Measurements from ENCODE around the gene PRR7.
"Not testable (repeated sequence)": the region's sequence is repeated elsewhere in the genome, so short reads cannot be mapped to it uniquely, and the experiment has no call there.

PRR7 gene

GRCh38 chr5:177478711-177479646 is 32.4 kb downstream of the PRR7 start:
- Histone ChIP-seq H3K9me3 (ENCODE audit: control insufficient read depth, low read length) (no peaks in the 10 kb centered on the region), H3K27me3 (replicated peaks; ENCODE audit: control insufficient read depth, insufficient read depth, low read length, poor library complexity, severe bottlenecking) (no peaks in the 10 kb centered on the region), H3K4me3 (ENCODE audit: insufficient read depth, low read depth, low read length, poor library complexity, severe bottlenecking) (no peak overlapping the region), H3K27ac (ENCODE audit: insufficient read depth, low read length, poor library complexity, severe bottlenecking) (no peak overlapping the region), H3K4me1 (ENCODE audit: control insufficient read depth, insufficient read depth, low read length, poor library complexity, severe bottlenecking) (no peaks in the 10 kb centered on the region), H3K36me3 (ENCODE audit: control insufficient read depth, insufficient read depth, low read length) (no peaks in the 10 kb centered on the region)
- DNase-seq, result no peak

DNA sequence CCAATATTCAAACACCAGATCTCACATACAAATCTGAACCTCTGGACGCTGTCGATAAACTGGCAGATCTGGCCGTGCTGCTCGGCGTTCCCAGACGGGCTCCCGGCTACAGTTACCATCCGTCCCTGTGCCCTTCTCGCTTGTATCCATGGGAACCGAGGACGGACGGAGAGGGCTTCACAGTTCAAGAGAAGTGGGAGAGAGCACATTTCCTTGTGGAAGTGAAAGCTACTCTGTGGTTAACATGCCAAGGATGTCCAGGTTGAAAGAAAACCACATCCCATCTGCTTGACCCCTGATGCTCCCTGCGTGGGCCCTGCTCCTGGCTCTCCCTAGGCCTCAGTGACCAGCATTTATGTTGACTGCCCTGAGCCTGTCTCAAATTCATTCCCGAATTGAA is 33.2 kb downstream of the PRR7 start:
- H3K4me3 ChIP-seq (ENCODE audit: insufficient read depth, low read depth, low read length, poor library complexity, severe bottlenecking), result no peak overlapping the region
- DNase-seq, result no peak
- H3K27ac ChIP-seq (ENCODE audit: insufficient read depth, low read length, poor library complexity, severe bottlenecking), result no peak overlapping the region
- no peaks in the 10 kb centered on the region for H3K4me1 ChIP-seq (ENCODE audit: control insufficient read depth, insufficient read depth, low read length, poor library complexity, severe bottlenecking)
- no peaks in the 10 kb centered on the region for H3K27me3 ChIP-seq (replicated peaks; ENCODE audit: control insufficient read depth, insufficient read depth, low read length, poor library complexity, severe bottlenecking)
- no peaks in the 10 kb centered on the region for H3K36me3 ChIP-seq (ENCODE audit: control insufficient read depth, insufficient read depth, low read length)
- no peaks in the 10 kb centered on the region for H3K9me3 ChIP-seq (ENCODE audit: control insufficient read depth, low read length)

GRCh38 chr5:177482359-177482795 is 35.8 kb downstream of the PRR7 start:
- H3K36me3 ChIP-seq (ENCODE audit: control insufficient read depth, insufficient read depth, low read length), result no peaks in the 10 kb centered on the region
- H3K4me1 ChIP-seq (ENCODE audit: control insufficient read depth, insufficient read depth, low read length, poor library complexity, severe bottlenecking), result no peaks in the 10 kb centered on the region

GRCh38 chr5:177483042-177483441 is 36.4 kb downstream of the PRR7 start:
- H3K4me1 ChIP-seq (ENCODE audit: control insufficient read depth, insufficient read depth, low read length, poor library complexity, severe bottlenecking), result no peaks in the 10 kb centered on the region
- no peak overlapping the region for H3K4me3 ChIP-seq (ENCODE audit: insufficient read depth, low read depth, low read length, poor library complexity, severe bottlenecking)
- no peak for DNase-seq
- no peaks in the 10 kb centered on the region for H3K9me3 ChIP-seq (ENCODE audit: control insufficient read depth, low read length)
- no peaks in the 10 kb centered on the region for H3K36me3 ChIP-seq (ENCODE audit: control insufficient read depth, insufficient read depth, low read length)
- H3K27ac ChIP-seq (ENCODE audit: insufficient read depth, low read length, poor library complexity, severe bottlenecking), result no peak overlapping the region
- no peaks in the 10 kb centered on the region for H3K27me3 ChIP-seq (replicated peaks; ENCODE audit: control insufficient read depth, insufficient read depth, low read length, poor library complexity, severe bottlenecking)

More at GRCh38 chr5:177482359-177482795, 35.8 kb downstream of the PRR7 start:
- no peak for DNase-seq
- Histone ChIP-seq H3K27ac (ENCODE audit: insufficient read depth, low read length, poor library complexity, severe bottlenecking) (no peak overlapping the region), H3K27me3 (replicated peaks; ENCODE audit: control insufficient read depth, insufficient read depth, low read length, poor library complexity, severe bottlenecking) (no peaks in the 10 kb centered on the region), H3K9me3 (ENCODE audit: control insufficient read depth, low read length) (no peaks in the 10 kb centered on the region), H3K4me3 (ENCODE audit: insufficient read depth, low read depth, low read length, poor library complexity, severe bottlenecking) (no peak overlapping the region)

- Histone ChIP-seq H3K4me3 (ENCODE audit: insufficient read depth, low read depth, low read length, poor library complexity, severe bottlenecking) (no peak overlapping the region), H3K4me1 (ENCODE audit: control insufficient read depth, insufficient read depth, low read length, poor library complexity, severe bottlenecking) (no peaks in the 10 kb centered on the region), H3K36me3 (ENCODE audit: control insufficient read depth, insufficient read depth, low read length) (no peaks in the 10 kb centered on the region), H3K27me3 (replicated peaks; ENCODE audit: control insufficient read depth, insufficient read depth, low read length, poor library complexity, severe bottlenecking) (no peaks in the 10 kb centered on the region), H3K9me3 (ENCODE audit: control insufficient read depth, low read length) (no peaks in the 10 kb centered on the region), H3K27ac (ENCODE audit: insufficient read depth, low read length, poor library complexity, severe bottlenecking) (no peak overlapping the region)
- DNase-seq, result no peak
These were observed 37.6 kb downstream of the PRR7 start for GRCh38 chr5:177483994-177484901.

- H3K4me1 ChIP-seq (ENCODE audit: control insufficient read depth, insufficient read depth, low read length, poor library complexity, severe bottlenecking), result no peaks in the 10 kb centered on the region
- no peak overlapping the region for H3K4me3 ChIP-seq (ENCODE audit: insufficient read depth, low read depth, low read length, poor library complexity, severe bottlenecking)
- no peaks in the 10 kb centered on the region for H3K27me3 ChIP-seq (replicated peaks; ENCODE audit: control insufficient read depth, insufficient read depth, low read length, poor library complexity, severe bottlenecking)
- H3K9me3 ChIP-seq (ENCODE audit: control insufficient read depth, low read length), result no peaks in the 10 kb centered on the region
- H3K27ac ChIP-seq (ENCODE audit: insufficient read depth, low read length, poor library complexity, severe bottlenecking), result no peak overlapping the region
- no peaks in the 10 kb centered on the region for H3K36me3 ChIP-seq (ENCODE audit: control insufficient read depth, insufficient read depth, low read length)
- DNase-seq, result no peak
These were observed 38.4 kb downstream of the PRR7 start for GRCh38 chr5:177484902-177485549.

GRCh38 chr5:177485753-177486152 is 39.1 kb downstream of the PRR7 start:
- H3K9me3 ChIP-seq (ENCODE audit: control insufficient read depth, low read length); H3K27me3 ChIP-seq (replicated peaks; ENCODE audit: control insufficient read depth, insufficient read depth, low read length, poor library complexity, severe bottlenecking); H3K27ac ChIP-seq (ENCODE audit: insufficient read depth, low read length, poor library complexity, severe bottlenecking); H3K4me1 ChIP-seq (ENCODE audit: control insufficient read depth, insufficient read depth, low read length, poor library complexity, severe bottlenecking); H3K36me3 ChIP-seq (ENCODE audit: control insufficient read depth, insufficient read depth, low read length); H3K4me3 ChIP-seq (ENCODE audit: insufficient read depth, low read depth, low read length, poor library complexity, severe bottlenecking); DNase-seq: not testable (repeated sequence)

DNA sequence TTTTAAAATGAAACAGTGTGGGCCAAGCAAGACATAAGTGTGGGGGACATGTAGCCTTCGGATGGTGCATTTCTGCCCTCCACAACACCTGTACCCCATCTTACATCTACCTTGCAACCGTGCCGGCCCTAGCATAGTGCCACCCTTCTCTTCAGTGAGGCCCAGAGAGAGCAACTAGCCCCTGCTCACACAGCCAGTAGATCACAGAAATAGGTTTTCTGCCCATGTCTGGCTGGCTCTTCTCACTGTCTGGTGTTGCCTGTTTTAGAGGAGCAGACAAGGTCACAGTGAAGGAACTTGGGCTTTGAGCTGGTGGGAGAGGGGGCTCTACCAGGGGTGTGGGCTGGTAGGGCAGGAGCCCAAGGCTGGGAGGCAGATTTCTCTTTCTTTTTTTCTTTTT is 39.6 kb downstream of the PRR7 start:
- H3K36me3 ChIP-seq (ENCODE audit: control insufficient read depth, insufficient read depth, low read length), result no peaks in the 10 kb centered on the region
- no peak overlapping the region for H3K27ac ChIP-seq (ENCODE audit: insufficient read depth, low read length, poor library complexity, severe bottlenecking)
- no peak for DNase-seq
- H3K27me3 ChIP-seq (replicated peaks; ENCODE audit: control insufficient read depth, insufficient read depth, low read length, poor library complexity, severe bottlenecking), result no peaks in the 10 kb centered on the region
- no peaks in the 10 kb centered on the region for H3K9me3 ChIP-seq (ENCODE audit: control insufficient read depth, low read length)
- no peak overlapping the region for H3K4me3 ChIP-seq (ENCODE audit: insufficient read depth, low read depth, low read length, poor library complexity, severe bottlenecking)
- H3K4me1 ChIP-seq (ENCODE audit: control insufficient read depth, insufficient read depth, low read length, poor library complexity, severe bottlenecking), result no peaks in the 10 kb centered on the region

DNA sequence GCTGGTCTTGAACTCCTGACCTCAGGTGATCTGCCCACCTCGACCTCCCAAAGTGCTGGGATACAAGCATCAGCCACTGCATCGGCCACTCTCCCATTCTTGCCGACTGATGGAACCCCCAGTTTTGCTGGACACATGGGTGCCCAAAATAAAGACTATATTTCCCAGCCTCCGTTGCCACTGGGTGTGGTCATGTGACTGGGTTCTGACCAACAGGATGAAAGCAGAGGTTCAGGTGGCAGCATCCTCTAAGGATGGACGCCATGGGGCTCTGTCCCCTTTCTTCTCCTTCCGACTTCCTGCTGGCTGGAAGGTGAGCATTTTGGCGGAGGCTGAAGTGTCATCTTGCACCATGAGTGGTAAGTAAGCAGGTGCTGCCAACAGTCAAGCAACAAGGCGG is 40.5 kb downstream of the PRR7 start:
- H3K27me3 ChIP-seq (replicated peaks; ENCODE audit: control insufficient read depth, insufficient read depth, low read length, poor library complexity, severe bottlenecking), result no peaks in the 10 kb centered on the region
- DNase-seq, result no peak
- no peak overlapping the region for H3K27ac ChIP-seq (ENCODE audit: insufficient read depth, low read length, poor library complexity, severe bottlenecking)
- H3K36me3 ChIP-seq (ENCODE audit: control insufficient read depth, insufficient read depth, low read length), result no peaks in the 10 kb centered on the region
- H3K9me3 ChIP-seq (ENCODE audit: control insufficient read depth, low read length), result no peaks in the 10 kb centered on the region
- H3K4me3 ChIP-seq (ENCODE audit: insufficient read depth, low read depth, low read length, poor library complexity, severe bottlenecking), result no peak overlapping the region
- no peaks in the 10 kb centered on the region for H3K4me1 ChIP-seq (ENCODE audit: control insufficient read depth, insufficient read depth, low read length, poor library complexity, severe bottlenecking)

All from effector memory CD4-positive, alpha-beta T cell (primary cell).